ENCODE results near the gene GLT8D2.

Gene GLT8D2

GRCh38 chr12:103944964-103945363 is 105.0 kb downstream of the GLT8D2 start:
- DNase-seq = no peak

Data from NCI-H1105 (cell line).